Measurements from ENCODE around the gene MSX1.

- TF ChIP-seq POLR2A (IDR thresholded peaks at IDR 0.05) (no peak), CTCF (IDR thresholded peaks at IDR 0.05) (no peak)
Observed at GRCh38 chr4:4821577-4821976, 37.9 kb upstream of the MSX1 start.

Measured in lower leg skin (tissue), 3 donors.